Thyroid gland (tissue), 4 donors: ENCODE data around the gene NOL11.

Source experiments
- POLR2A ChIP-seq, 2 donors: fragments of 450-650 bp; IDR thresholded peaks; one replicate each; pipeline ENCODE4 v1.6.1; 2017; ENCODE audit warnings: antibody characterized with exemption in 2 of 2, mild to moderate bottlenecking in 2 of 2, moderate library complexity in 1 of 2
- TF ChIP-seq, protein P1 (sequence below), 6 experiments: fragments of 200-600 bp in 3 of 6; fragments of 450-650 bp in 3 of 6; sonication (generic) in 3 of 6; IDR thresholded peaks; one replicate each; pipeline ENCODE4 v1.5.1; 2016 to 2019; ENCODE audit warnings: antibody characterized with exemption in 6 of 6, mild to moderate bottlenecking in 2 of 6, inconsistent platforms in 1 of 6, moderate library complexity in 1 of 6

DNA sequence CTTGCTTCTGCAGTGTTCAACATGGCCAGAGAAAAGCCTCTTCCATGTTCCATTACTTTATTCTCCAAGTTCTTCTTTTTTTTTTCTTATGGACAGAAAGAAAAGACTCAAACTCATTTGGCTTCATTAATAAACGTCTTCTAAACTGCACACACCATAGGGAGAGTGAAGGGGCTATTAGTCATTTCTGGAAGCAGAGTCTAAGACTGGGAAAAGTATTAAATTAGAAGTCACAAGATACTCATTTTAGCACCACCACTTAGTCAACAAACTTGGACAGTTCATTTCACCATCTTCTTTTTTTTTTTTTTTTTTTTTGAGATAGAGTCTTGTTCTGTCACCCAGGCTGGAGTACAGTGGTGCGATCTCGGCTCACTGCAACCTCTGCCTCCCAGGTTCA, 52.8 kb downstream of the NOL11 start:
- no peak for TF ChIP-seq POLR2A (IDR thresholded peaks at IDR 0.05)
- TF ChIP-seq, protein P1, sequence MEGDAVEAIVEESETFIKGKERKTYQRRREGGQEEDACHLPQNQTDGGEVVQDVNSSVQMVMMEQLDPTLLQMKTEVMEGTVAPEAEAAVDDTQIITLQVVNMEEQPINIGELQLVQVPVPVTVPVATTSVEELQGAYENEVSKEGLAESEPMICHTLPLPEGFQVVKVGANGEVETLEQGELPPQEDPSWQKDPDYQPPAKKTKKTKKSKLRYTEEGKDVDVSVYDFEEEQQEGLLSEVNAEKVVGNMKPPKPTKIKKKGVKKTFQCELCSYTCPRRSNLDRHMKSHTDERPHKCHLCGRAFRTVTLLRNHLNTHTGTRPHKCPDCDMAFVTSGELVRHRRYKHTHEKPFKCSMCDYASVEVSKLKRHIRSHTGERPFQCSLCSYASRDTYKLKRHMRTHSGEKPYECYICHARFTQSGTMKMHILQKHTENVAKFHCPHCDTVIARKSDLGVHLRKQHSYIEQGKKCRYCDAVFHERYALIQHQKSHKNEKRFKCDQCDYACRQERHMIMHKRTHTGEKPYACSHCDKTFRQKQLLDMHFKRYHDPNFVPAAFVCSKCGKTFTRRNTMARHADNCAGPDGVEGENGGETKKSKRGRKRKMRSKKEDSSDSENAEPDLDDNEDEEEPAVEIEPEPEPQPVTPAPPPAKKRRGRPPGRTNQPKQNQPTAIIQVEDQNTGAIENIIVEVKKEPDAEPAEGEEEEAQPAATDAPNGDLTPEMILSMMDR (IDR thresholded peaks at IDR 0.05), result no peak
